ENCODE data around the gene TBCCD1.

Gene TBCCD1

GRCh38 chr3:186593862-186594261 lies 26.7 kb upstream of the TBCCD1 start:
- intact Hi-C loops (cut with DNase I; ENCODE audit: low total_unique reads) = no loop called here
- Histone ChIP-seq H3K27ac (no peak overlapping the region), H3K36me3 (no peaks in the 10 kb centered on the region), H3K4me3 (no peak overlapping the region), H3K9me3 (no peaks in the 10 kb centered on the region), H3K27me3 (no peaks in the 10 kb centered on the region), H3K4me1 (no peaks in the 10 kb centered on the region)
- no peak for TF ChIP-seq CTCF (IDR thresholded peaks at IDR 0.05)
- DNase-seq = no peak

DNA sequence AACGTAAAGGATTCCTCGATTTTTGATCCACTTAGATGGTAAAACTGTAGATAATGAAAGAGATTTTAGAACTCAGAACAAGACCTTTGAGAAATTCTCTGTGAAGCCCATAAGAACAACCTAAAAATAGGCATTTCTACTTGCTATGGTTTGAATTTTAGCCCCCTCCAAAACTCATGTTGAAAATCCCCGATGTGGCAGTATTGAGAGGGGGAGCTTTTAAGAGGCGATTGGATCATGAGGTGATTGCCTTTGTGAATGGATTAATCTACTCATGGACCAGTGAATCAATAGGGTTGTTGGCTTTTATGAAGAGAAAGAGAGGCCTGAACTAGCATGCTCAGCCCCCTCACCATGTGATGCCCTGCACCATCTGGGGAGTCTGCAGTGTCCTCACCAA lies 25.5 kb upstream of the TBCCD1 start:
- intact Hi-C loops (cut with DNase I; ENCODE audit: low total_unique reads) = no loop called here
- H3K36me3 ChIP-seq = no peaks in the 10 kb centered on the region
- no peak for TF ChIP-seq CTCF (IDR thresholded peaks at IDR 0.05)
- H3K4me3 ChIP-seq = no peak overlapping the region
- no peaks in the 10 kb centered on the region for H3K27me3 ChIP-seq
- no peaks in the 10 kb centered on the region for H3K9me3 ChIP-seq
- DNase-seq = no peak
- no peak overlapping the region for H3K27ac ChIP-seq
- H3K4me1 ChIP-seq = no peaks in the 10 kb centered on the region

DNA sequence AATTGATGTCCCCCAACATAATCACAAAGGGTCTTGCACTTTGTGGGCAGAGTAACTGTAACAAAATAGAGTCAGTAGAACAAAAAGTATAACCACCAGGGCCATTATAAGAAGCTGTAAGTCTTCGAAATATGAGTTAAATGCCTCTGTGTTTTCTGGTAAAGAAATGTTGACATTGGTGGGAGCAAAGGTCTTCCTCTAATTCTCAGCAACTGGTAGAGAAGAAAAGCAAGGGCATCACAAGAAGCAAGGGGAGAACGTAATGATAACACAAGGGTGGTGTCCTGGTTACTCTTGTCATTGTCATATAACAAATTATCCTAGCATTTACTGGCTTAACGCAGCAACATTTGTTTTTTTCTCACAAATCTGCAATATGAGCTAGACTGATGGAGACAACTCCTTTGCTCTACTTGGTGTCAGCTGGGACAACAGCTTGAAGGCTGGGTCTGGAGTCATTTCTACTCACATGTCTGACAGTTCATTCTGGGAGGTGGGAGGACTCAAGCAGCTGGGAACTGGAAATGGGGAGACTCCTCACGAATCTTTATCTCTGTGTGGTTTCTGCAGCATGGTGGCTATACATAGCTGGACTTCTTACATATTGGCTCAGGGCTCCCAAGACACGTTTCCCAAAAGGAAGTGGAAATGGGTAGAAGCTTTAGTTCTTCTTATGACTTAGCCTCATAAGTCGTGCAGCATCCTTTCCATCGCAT lies 23.6 kb upstream of the TBCCD1 start:
- H3K27ac ChIP-seq = no peak overlapping the region
- intact Hi-C loops (cut with DNase I; ENCODE audit: low total_unique reads) = no loop called here
- no peak for TF ChIP-seq CTCF (IDR thresholded peaks at IDR 0.05)

GRCh38 chr3:186589856-186590579 lies 22.9 kb upstream of the TBCCD1 start:
- Histone ChIP-seq H3K9me3 (no peaks in the 10 kb centered on the region), H3K36me3 (peaks cover 0 to 13% (median 9%) of the 10 kb centered on the region in 3 donors), H3K27me3 (no peaks in the 10 kb centered on the region), H3K27ac (no peak overlapping the region), H3K4me1 (no peaks in the 10 kb centered on the region), H3K4me3 (no peak overlapping the region)
- no peak for DNase-seq
- intact Hi-C loops (cut with DNase I; ENCODE audit: low total_unique reads) = no loop called here
- TF ChIP-seq CTCF (IDR thresholded peaks at IDR 0.05) = no peak

More for the DNA sequence above, 23.6 kb upstream of the TBCCD1 start:
- DNase-seq = no peak
- Histone ChIP-seq H3K27me3 (no peaks in the 10 kb centered on the region), H3K36me3 (peaks cover 0 to 6% (median 2%) of the 10 kb centered on the region in 3 donors), H3K4me3 (no peak overlapping the region), H3K9me3 (no peaks in the 10 kb centered on the region), H3K4me1 (no peaks in the 10 kb centered on the region)

- Histone ChIP-seq H3K9me3 (no peaks in the 10 kb centered on the region), H3K4me3 (no peak overlapping the region), H3K36me3 (peaks cover 7 to 22% (median 18%) of the 10 kb centered on the region in 3 donors), H3K4me1 (no peaks in the 10 kb centered on the region), H3K27me3 (no peaks in the 10 kb centered on the region), H3K27ac (no peak overlapping the region)
- intact Hi-C loops (cut with DNase I; ENCODE audit: low total_unique reads) = no loop called here
- no peak for TF ChIP-seq CTCF (IDR thresholded peaks at IDR 0.05)
- no peak for DNase-seq
Observed at GRCh38 chr3:186589121-186589520, 22.0 kb upstream of the TBCCD1 start.
